Right lobe of liver (tissue), 4 donors: Measurements from ENCODE around the gene LYRM7.

Experiments used
- CTCF ChIP-seq, 4 donors: fragments of 200-600 bp in 3 of 4; fragments of 450-650 bp in 1 of 4; IDR thresholded peaks; one replicate each; pipeline versions ENCODE4 v1.5.1 to v1.8.0; 2016 to 2022; ENCODE audit warnings: antibody characterized with exemption in 4 of 4, mild to moderate bottlenecking in 2 of 4
- POLR2A ChIP-seq: fragments of 450-650 bp; IDR thresholded peaks from one replicate; pipeline ENCODE4 v1.6.1; 2017; ENCODE audit warnings: antibody characterized with exemption, mild to moderate bottlenecking
- donor health status: DM: no; HTN: no; CAD: no.
- donor health status: DM: no; HTN: no; CAD: no.
- donor health status: DM: no; HTN: yes; CAD: no.

DNA sequence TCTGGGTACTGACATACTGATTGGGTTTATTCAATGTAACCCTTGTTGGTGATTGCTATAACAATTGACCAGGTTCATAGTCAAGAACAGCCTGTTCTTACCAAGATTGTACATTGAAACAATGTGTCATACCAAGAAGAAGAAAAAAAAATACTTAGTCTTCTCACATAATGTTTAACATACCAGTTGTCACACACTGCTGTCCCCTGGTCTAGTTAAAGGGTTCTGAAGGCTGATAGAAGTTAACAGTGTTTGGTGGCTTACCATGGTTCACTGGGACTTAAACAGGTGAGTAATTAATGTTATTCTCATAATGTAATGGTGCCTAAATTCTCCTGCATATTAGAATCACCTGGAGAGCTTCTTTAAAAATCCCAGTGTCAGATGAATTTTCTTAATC lies 74.6 kb downstream of the LYRM7 start:
- TF ChIP-seq POLR2A (no peak), CTCF (IDR thresholded peaks at IDR 0.05) (no peak)
